ENCODE results near the gene PREB.

DNA sequence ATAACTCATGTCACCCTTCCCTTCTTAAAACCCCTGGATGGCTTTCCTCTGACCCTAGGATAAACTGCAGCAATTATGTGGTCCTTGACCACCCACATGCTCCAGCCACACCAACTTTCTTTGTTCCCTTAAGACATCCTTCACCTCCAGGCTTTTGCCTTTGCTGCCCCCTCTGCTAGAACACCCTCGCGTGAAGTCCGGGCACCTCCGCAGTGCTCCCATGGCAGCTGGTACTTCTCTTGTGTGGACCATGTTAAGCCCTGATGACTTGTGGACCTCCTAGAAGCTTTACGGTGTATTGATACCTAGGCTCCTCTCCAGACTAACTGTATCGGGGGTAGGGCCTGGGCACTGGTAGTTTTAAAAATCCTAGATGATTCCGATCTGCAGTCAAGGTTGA lies 11.6 kb downstream of the PREB start:
- TF ChIP-seq, protein P1, sequence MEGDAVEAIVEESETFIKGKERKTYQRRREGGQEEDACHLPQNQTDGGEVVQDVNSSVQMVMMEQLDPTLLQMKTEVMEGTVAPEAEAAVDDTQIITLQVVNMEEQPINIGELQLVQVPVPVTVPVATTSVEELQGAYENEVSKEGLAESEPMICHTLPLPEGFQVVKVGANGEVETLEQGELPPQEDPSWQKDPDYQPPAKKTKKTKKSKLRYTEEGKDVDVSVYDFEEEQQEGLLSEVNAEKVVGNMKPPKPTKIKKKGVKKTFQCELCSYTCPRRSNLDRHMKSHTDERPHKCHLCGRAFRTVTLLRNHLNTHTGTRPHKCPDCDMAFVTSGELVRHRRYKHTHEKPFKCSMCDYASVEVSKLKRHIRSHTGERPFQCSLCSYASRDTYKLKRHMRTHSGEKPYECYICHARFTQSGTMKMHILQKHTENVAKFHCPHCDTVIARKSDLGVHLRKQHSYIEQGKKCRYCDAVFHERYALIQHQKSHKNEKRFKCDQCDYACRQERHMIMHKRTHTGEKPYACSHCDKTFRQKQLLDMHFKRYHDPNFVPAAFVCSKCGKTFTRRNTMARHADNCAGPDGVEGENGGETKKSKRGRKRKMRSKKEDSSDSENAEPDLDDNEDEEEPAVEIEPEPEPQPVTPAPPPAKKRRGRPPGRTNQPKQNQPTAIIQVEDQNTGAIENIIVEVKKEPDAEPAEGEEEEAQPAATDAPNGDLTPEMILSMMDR (conservative IDR thresholded peaks at IDR 0.05 in 1 of 2, IDR thresholded peaks at IDR 0.05 in 1 of 2; ENCODE audit: extremely low read depth in 1 of 2, insufficient read depth in 1 of 2, low read depth in 1 of 2, low read length in 2 of 2): no peak
- no peak for TF ChIP-seq EZH2 (IDR thresholded peaks at IDR 0.05; ENCODE audit: borderline replicate concordance, low read length)

Measured in mammary epithelial cell (primary cell).